Mesenchymal stem cell (in vitro differentiated cells and primary cell): ENCODE measurements around the gene ADCY10.
"Not testable (repeated sequence)": the region's sequence is repeated elsewhere in the genome, so short reads cannot be mapped to it uniquely, and the experiment has no call there.

ENCODE experiments used
- DNase-seq: peaks from one replicate; pipeline ENCODE4 v3.0.0-alpha.2; 2013
- H2AFZ ChIP-seq: one replicate; pipeline ENCODE4 v1.6.1; 2013; ENCODE audit warnings: low read depth, mild to moderate bottlenecking, control low read depth, inconsistent platforms, low read length, moderate library complexity
- H2AK5ac ChIP-seq: 2 replicates; pipeline ENCODE4 v1.6.1; 2013; ENCODE audit warnings: low read length, moderate library complexity, mild to moderate bottlenecking, inconsistent platforms; ENCODE audit not compliant: severe bottlenecking
- H2BK120ac ChIP-seq: one replicate; pipeline ENCODE4 v1.6.1; 2013; ENCODE audit warnings: low read depth, mild to moderate bottlenecking, inconsistent platforms, low read length, moderate library complexity
- H2BK12ac ChIP-seq, 2 experiments: one replicate each; pipeline ENCODE4 v1.6.1; 2013; ENCODE audit warnings: inconsistent platforms in 2 of 2, low read length in 2 of 2, mild to moderate bottlenecking in 2 of 2, moderate library complexity in 2 of 2, control low read depth in 1 of 2
- H2BK15ac ChIP-seq: one replicate; pipeline ENCODE4 v1.6.1; 2013; ENCODE audit warnings: mild to moderate bottlenecking, low read depth, inconsistent platforms; ENCODE audit not compliant: poor library complexity, severe bottlenecking
- H2BK5ac ChIP-seq: 2 replicates; pipeline ENCODE4 v1.6.1; 2013; ENCODE audit warnings: low read depth, mild to moderate bottlenecking, low read length, control low read depth, inconsistent platforms; ENCODE audit not compliant: poor library complexity, severe bottlenecking
- H3K14ac ChIP-seq, 2 experiments: one replicate each; pipeline ENCODE4 v1.6.1; 2013; ENCODE audit warnings: inconsistent platforms in 2 of 2, low read length in 2 of 2, control low read depth in 1 of 2, mild to moderate bottlenecking in 1 of 2, moderate library complexity in 1 of 2
- H3K18ac ChIP-seq, 2 experiments: one replicate each; pipeline ENCODE4 v1.6.1; 2013; ENCODE audit warnings: inconsistent platforms in 2 of 2, low read length in 2 of 2, control low read depth in 1 of 2, low read depth in 1 of 2, mild to moderate bottlenecking in 1 of 2
- H3K23ac ChIP-seq, 2 experiments: one replicate each; pipeline ENCODE4 v1.6.1; 2013; ENCODE audit warnings: inconsistent platforms in 2 of 2, low read length in 2 of 2, mild to moderate bottlenecking in 2 of 2, moderate library complexity in 2 of 2, control low read depth in 1 of 2
- H3K27ac ChIP-seq: 2 replicates; pipeline ENCODE4 v1.5.1; 2013; ENCODE audit warnings: mild to moderate bottlenecking, moderate library complexity, low read length, control low read depth, inconsistent platforms; ENCODE audit not compliant: poor library complexity, severe bottlenecking
- H3K27me3 ChIP-seq, 2 experiments: 2 replicates each; pipeline versions ENCODE4 v1.6.1 to v1.7.0; 2013; ENCODE audit warnings: low read length in 2 of 2, mild to moderate bottlenecking in 2 of 2, moderate library complexity in 2 of 2, control low read depth in 1 of 2, inconsistent platforms in 1 of 2; ENCODE audit not compliant: control insufficient read depth in 1 of 2, insufficient read depth in 1 of 2
- H3K36me3 ChIP-seq, 2 experiments: 2 replicates each; pipeline versions ENCODE4 v1.6.1 to v1.7.0; 2013; ENCODE audit warnings: low read length in 2 of 2, control low read depth in 1 of 2, inconsistent platforms in 1 of 2, low read depth in 1 of 2, mild to moderate bottlenecking in 1 of 2; ENCODE audit not compliant: insufficient read depth in 2 of 2, control insufficient read depth in 1 of 2
- H3K4ac ChIP-seq, 2 experiments: one replicate each; pipeline ENCODE4 v1.6.1; 2013; ENCODE audit warnings: inconsistent platforms in 2 of 2, low read length in 2 of 2, mild to moderate bottlenecking in 2 of 2, moderate library complexity in 2 of 2, control low read depth in 1 of 2, low read depth in 1 of 2
- H3K4me1 ChIP-seq: 2 replicates; pipeline ENCODE4 v1.6.1; 2013; ENCODE audit warnings: low read depth, low read length, control low read depth; ENCODE audit not compliant: control insufficient read depth, insufficient read depth
- H3K4me2 ChIP-seq: 2 replicates; pipeline ENCODE4 v1.6.1; 2013; ENCODE audit warnings: low read length, mild to moderate bottlenecking, inconsistent platforms; ENCODE audit not compliant: poor library complexity, severe bottlenecking
- H3K4me3 ChIP-seq, 2 experiments: 2 replicates each; pipeline versions ENCODE4 v1.5.1 to v1.7.0; 2013; ENCODE audit warnings: low read length in 2 of 2, mild to moderate bottlenecking in 2 of 2, control low read depth in 1 of 2, low read depth in 1 of 2; ENCODE audit not compliant: insufficient read depth in 1 of 2
- H3K79me1 ChIP-seq: replicated peaks from 2 replicates; pipeline ENCODE4 v1.6.1; 2013; ENCODE audit warnings: mild to moderate bottlenecking, control low read depth, low read length, inconsistent platforms; ENCODE audit not compliant: poor library complexity, severe bottlenecking
- H3K9ac ChIP-seq: 2 replicates; pipeline ENCODE4 v1.7.0; 2013; ENCODE audit warnings: mild to moderate bottlenecking, low read length, moderate library complexity
- H3K9me3 ChIP-seq: 2 replicates; pipeline ENCODE4 v1.7.0; 2013; ENCODE audit warnings: mild to moderate bottlenecking, low read length; ENCODE audit not compliant: control insufficient read depth
- H4K8ac ChIP-seq: one replicate; pipeline ENCODE4 v1.6.1; 2013; ENCODE audit warnings: inconsistent platforms, mild to moderate bottlenecking, low read length, moderate library complexity
- H4K91ac ChIP-seq: one replicate; pipeline ENCODE4 v1.6.1; 2013; ENCODE audit warnings: mild to moderate bottlenecking, low read length, inconsistent platforms
- WGBS: methylation state at CpG from one replicate; pipeline ENCODE4 v1.1.7; 2013; ENCODE audit warnings: mixed read lengths; 5-methylcytosine and 5-hydroxymethylcytosine counted together

The ADCY10 gene

DNA sequence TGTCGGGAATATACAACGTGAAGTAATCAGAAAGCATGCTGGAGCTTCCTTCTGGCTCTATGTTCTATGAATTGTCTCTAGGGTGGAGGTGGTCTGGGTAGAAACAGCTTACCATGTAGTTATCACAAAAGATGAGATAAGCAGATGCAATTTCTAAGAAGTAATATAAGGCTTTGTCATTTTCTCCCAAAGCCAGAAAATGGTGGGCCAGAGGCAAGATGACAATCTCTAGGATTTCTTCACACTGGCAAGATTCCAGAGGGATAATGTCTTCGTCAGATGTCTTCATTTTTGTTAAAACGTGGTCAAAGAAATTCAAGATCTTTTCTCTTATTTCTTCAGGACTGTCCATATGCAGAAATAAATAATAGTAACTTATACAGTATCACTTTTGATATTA is 77.7 kb downstream of the ADCY10 start:
- Histone ChIP-seq H4K91ac (no peak overlapping the region), H3K79me1 (no peaks in the 10 kb centered on the region), H2AK5ac (no peak overlapping the region), H4K8ac (no peak overlapping the region), H3K18ac (no peak overlapping the region), H3K36me3 (no peaks in the 10 kb centered on the region), H3K4me1 (no peaks in the 10 kb centered on the region), H3K9ac (no peak overlapping the region), H3K4me3 (no peak overlapping the region), H2BK5ac (no peak overlapping the region), H2BK12ac (no peak overlapping the region), H3K23ac (no peak overlapping the region), H2AFZ (no peak overlapping the region), H3K4ac (no peak overlapping the region), H3K4me2 (no peak overlapping the region), H2BK15ac (no peak overlapping the region), H3K9me3 (no peaks in the 10 kb centered on the region), H3K14ac (no peak overlapping the region), H3K27me3 (no peaks in the 10 kb centered on the region), H3K27ac (no peak overlapping the region), H2BK120ac (no peak overlapping the region)
- no peak for DNase-seq
- 82% methylated on average over 2 of the region's 4 CpGs for WGBS

DNA sequence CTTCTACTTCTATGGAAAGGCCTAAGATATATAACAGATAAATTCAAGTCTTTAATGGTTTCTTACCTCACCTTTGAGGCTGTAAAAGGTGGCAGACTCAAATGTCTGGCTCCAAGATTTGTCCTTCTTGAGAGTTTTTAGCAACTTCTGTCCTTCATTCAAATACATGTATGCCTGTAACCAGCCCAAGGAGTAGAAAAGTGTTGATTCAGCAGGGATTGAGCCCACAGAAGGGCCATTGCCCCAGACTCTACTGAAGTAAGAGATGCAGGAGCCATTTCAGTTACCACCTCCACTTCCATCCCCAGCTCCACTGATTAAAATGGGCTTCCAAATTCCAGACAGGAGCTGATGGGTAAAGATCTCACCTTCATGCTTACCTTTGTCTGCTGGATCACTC is 80.0 kb downstream of the ADCY10 start:
- no peak overlapping the region for H2BK120ac ChIP-seq
- H3K36me3 ChIP-seq, result no peaks in the 10 kb centered on the region
- H3K4ac ChIP-seq, result no peak overlapping the region
- H2AK5ac ChIP-seq, result no peak overlapping the region
- H3K14ac ChIP-seq, result no peak overlapping the region
- H3K9me3 ChIP-seq, result no peaks in the 10 kb centered on the region
- no peaks in the 10 kb centered on the region for H3K27me3 ChIP-seq
- no peak overlapping the region for H3K23ac ChIP-seq
- no peak overlapping the region for H3K27ac ChIP-seq
- no peak overlapping the region for H4K8ac ChIP-seq
- no peak for DNase-seq
- no peak overlapping the region for H2BK12ac ChIP-seq
- no peak overlapping the region for H3K4me3 ChIP-seq
- no peaks in the 10 kb centered on the region for H3K4me1 ChIP-seq
- no peak overlapping the region for H3K18ac ChIP-seq
- H3K4me2 ChIP-seq, result no peak overlapping the region
- H3K79me1 ChIP-seq, result no peaks in the 10 kb centered on the region
- H2BK15ac ChIP-seq, result no peak overlapping the region
- no peak overlapping the region for H3K9ac ChIP-seq
- no peak overlapping the region for H2BK5ac ChIP-seq
- no peak overlapping the region for H4K91ac ChIP-seq
- H2AFZ ChIP-seq, result no peak overlapping the region

DNA sequence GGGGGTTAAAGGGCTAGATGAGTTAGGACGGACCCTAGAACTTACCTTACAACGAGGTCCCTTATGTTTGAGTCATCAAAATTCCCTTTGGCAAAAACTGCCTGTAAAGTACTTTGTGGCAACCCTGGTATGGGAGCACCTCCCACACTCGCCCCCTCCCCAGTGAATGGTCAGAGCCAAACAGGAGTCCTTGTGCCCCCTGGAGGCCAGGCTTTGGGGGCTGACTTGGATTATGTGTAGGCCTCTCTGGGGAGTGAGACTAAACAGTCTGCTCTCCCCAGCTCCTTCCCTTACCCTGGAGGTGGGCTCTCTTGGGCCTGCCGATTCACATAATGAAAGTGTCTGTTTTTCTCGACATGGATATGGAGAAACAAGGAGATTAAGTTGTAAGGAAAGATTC is 81.2 kb downstream of the ADCY10 start:
- Histone ChIP-seq H3K4me3 (no peak overlapping the region), H3K4me2 (no peak overlapping the region), H3K23ac (no peak overlapping the region), H3K18ac (no peak overlapping the region), H2BK12ac (no peak overlapping the region), H3K79me1 (no peaks in the 10 kb centered on the region), H4K8ac (no peak overlapping the region), H3K4ac (no peak overlapping the region), H2BK120ac (no peak overlapping the region), H2AFZ (no peak overlapping the region), H3K27me3 (no peaks in the 10 kb centered on the region), H3K36me3 (no peaks in the 10 kb centered on the region), H2BK15ac (no peak overlapping the region), H4K91ac (no peak overlapping the region), H3K27ac (no peak overlapping the region), H2AK5ac (no peak overlapping the region), H3K14ac (no peak overlapping the region), H3K9me3 (no peaks in the 10 kb centered on the region), H2BK5ac (no peak overlapping the region), H3K4me1 (no peaks in the 10 kb centered on the region), H3K9ac (no peak overlapping the region)
- WGBS, result 94% methylated on average over 5 of the region's 5 CpGs
- no peak for DNase-seq

DNA sequence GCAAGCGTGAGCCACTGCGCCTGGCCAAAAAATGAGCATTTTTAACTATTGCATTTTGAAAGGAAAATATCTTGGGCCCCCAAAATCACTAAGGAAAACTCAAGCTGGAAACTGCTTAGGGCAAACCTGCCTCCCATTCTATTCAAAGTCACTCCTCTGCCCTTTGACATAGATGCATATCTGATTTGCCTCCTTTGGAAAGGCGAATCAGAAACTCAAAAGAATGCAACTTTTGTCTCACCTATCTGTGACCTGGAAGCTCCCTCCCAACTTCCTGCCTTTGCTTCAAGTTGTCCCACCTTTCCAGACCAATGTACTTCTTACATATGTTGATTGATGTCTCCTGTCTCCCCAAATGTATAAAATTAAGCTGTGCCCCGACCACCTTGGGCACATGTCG is 83.3 kb downstream of the ADCY10 start:
- not testable (repeated sequence) for H2BK120ac ChIP-seq, H3K9me3 ChIP-seq, H3K4me3 ChIP-seq, H3K4me2 ChIP-seq, H2AK5ac ChIP-seq, H2BK12ac ChIP-seq, H3K23ac ChIP-seq, H3K4me1 ChIP-seq, H4K8ac ChIP-seq, H3K79me1 ChIP-seq, DNase-seq, H3K36me3 ChIP-seq, H3K27me3 ChIP-seq, H2AFZ ChIP-seq, H3K9ac ChIP-seq, H3K27ac ChIP-seq, H2BK15ac ChIP-seq, H3K14ac ChIP-seq, H4K91ac ChIP-seq, H2BK5ac ChIP-seq, H3K18ac ChIP-seq, H3K4ac ChIP-seq
- WGBS, result 91% methylated on average over 5 of the region's 5 CpGs
